T-helper 22 cell (primary cell): Measurements from ENCODE around the gene CASKIN2.

Experiments used
- DNase-seq: peaks from one replicate; pipeline ENCODE4 v3.0.0-alpha.2; 2020; ENCODE audit warnings: low read depth

CASKIN2 gene

GRCh38 chr17:75503976-75504346 is 11.4 kb downstream of the CASKIN2 start:
- DNase-seq: no peak

GRCh38 chr17:75503337-75503950 is 11.9 kb downstream of the CASKIN2 start:
- no peak for DNase-seq

- DNase-seq: no peak
These were observed 12.5 kb downstream of the CASKIN2 start for GRCh38 chr17:75502721-75503329.

GRCh38 chr17:75502072-75502720 is 13.1 kb downstream of the CASKIN2 start:
- DNase-seq: no peak

GRCh38 chr17:75501378-75502071 is 13.8 kb downstream of the CASKIN2 start:
- DNase-seq: no peak

DNA sequence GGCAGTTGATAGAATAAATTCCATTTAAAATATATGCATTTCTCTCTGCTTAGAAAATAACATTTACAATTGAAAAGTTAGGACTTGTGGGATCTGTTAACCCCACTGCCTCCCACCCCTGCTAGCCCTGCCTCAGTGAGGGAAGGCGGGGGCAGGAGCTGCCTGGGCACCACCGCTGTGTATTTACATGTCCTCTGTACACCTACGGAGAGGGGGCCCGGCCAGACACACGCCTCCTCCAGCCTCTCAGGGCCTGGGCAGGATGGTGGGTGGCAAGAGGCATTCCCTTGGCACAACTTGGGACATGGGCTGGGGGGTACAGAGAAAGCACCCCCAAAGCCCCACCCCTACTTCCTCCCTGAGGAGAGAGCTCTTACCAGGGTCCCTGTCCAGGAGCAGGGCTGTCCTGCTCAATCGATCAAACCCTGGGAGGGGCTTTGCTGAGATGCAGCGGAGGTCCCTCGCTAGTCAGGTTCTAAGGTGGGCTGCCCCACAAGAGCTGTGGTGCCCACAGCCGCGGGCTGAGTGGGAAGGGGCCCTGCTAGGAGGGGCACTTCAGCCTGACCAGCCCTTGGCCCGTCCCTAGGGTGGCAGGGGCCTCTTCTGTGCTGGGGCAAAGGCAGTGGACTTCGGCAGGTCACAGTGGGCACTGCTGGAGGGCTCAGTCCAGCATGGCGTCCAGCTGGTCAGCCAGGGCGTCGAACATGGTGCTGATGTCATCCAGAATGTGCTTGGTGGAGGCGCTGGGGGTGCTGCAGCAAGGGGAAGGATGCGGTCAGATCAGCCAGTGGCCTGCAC is 14.7 kb downstream of the CASKIN2 start:
- no peak for DNase-seq

GRCh38 chr17:75499313-75500022 is 15.9 kb downstream of the CASKIN2 start:
- DNase-seq: no peak

- DNase-seq: no peak
These were observed 16.6 kb downstream of the CASKIN2 start for GRCh38 chr17:75498726-75499213.

- DNase-seq: no peak
These were observed 17.2 kb downstream of the CASKIN2 start for GRCh38 chr17:75498039-75498725.

GRCh38 chr17:75496005-75496404 is 19.3 kb downstream of the CASKIN2 start:
- DNase-seq: no peak

DNA sequence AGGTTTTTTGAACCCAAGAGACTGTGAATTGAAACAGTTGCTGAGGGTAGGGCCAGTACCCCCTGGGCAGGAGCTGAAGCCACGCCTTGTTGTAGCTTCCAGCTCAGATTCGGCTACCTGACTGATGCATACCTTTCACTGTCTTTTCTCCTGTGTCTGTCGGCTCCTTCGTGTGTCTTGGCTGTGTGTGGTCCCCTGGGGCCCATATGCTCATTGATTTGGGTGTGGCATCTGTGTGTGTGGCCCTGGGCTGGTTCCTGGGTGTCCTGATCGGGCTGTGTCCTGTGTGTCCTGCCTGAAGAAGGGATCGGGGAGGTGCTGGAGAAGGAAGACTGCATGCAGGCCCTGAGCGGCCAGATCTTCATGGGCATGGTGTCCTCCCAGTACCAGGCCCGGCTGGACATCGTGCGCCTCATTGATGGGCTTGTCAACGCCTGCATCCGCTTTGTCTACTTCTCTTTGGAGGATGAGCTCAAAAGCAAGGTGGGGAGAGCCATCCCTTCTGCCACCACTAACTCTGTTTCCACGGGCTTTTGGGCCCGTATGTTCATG is 20.9 kb downstream of the CASKIN2 start:
- DNase-seq: no peak

GRCh38 chr17:75493476-75494129 is 21.7 kb downstream of the CASKIN2 start:
- no peak for DNase-seq

DNA sequence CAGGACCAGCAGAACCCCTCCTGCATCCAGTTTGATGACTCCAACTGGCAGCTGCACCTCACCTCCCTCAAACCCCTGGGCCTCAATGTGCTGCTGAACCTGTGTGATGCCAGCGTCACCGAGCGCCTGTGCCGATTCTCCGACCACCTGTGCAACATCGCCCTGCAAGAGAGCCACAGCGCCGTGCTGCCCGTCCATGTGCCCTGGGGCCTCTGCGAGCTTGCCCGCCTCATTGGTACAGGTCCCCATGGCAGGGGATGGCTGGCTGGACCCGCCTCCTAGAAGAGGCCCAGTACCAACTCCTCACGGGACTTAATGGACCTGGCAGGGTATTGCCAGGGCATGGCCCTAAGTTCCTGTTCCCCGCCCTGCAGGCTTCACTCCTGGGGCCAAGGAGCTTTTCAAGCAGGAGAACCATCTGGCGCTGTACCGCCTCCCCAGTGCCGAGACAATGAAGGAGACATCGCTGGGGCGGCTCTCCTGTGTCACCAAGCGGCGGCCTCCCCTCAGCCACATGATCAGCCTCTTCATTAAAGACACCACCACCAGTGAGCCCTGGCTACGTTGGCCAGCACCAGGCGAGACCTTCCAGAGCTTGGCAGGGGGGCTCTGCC is 22.7 kb downstream of the CASKIN2 start:
- DNase-seq: no peak

GRCh38 chr17:75491680-75492079 is 23.7 kb downstream of the CASKIN2 start:
- DNase-seq: no peak

- DNase-seq: no peak
These were observed 24.2 kb downstream of the CASKIN2 start for GRCh38 chr17:75490953-75491649.

GRCh38 chr17:75490173-75490743 is 25.1 kb downstream of the CASKIN2 start:
- no peak for DNase-seq

GRCh38 chr17:75489511-75489955 is 25.8 kb downstream of the CASKIN2 start:
- DNase-seq: no peak
